NCI-H2107 treated with DMSO at 0.1 percent for 48 hours (cell line): ENCODE results near the gene SFMBT2.

Source experiments
- DNase-seq: peaks from one replicate; lab custom pipeline; 2025; ENCODE audit not compliant: unreplicated experiment; lab: John Stamatoyannopoulos, UW

SFMBT2 gene

DNA sequence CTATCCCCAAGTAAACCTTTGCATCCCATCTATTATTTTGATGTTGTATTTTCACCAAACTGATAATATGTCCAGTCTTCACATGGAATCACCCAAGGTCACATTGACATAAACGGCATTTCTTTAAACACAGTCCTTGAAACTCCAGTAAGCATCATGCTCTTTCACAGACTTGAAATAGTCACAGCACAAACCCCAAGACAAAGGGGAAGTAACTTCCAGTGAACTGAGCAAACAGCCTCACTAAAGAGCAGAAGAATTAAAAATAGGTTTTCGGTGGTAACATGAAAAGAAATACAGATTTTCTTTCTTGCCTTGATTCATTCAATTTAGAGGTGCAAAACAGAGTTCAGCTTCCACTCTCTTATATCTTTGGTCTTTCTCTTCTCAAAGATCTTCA, 253.7 kb downstream of the SFMBT2 start:
- no peak for DNase-seq

DNA sequence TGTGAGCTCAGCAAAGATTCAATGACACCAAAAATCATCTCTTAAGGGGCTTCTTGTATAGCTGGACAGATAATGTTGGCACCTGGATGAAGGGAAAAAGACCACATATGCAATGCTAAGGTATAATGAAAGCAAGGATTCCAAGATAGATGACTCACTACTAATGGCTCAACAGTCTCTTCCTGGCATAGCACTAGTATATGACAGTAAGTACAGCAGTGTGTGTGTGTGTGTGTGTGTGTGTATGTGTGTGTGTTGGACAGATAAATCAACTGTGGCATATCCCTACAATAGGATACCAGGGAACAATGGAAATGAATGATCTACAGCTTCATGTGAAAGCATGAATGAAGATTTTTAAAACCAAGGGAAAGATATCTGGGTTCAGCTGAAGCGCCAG, 257.1 kb downstream of the SFMBT2 start:
- no peak for DNase-seq

- no peak for DNase-seq
Observed at GRCh38 chr10:7152982-7153381, 257.9 kb downstream of the SFMBT2 start.

GRCh38 chr10:7152341-7152740, 258.5 kb downstream of the SFMBT2 start:
- DNase-seq: no peak

DNA sequence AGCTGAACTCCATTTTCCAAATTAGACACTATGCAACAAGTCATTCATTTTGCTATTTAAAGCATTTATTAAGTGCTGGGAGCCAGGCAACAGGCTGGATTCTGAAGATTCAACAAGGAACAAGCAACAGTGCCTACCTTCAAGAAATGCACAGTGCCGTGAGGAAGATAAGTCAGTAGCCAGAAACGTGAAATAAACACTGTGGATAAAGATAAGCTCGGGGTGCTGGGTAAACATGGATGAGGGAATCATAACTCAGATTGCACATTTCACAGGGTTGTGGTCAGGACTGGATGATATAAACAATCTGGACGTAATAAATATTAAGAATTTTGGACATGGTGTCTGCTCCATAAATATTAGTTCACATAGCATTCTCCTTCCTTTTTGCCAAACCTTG, 259.3 kb downstream of the SFMBT2 start:
- no peak for DNase-seq

GRCh38 chr10:7150349-7150748, 260.5 kb downstream of the SFMBT2 start:
- no peak for DNase-seq

DNA sequence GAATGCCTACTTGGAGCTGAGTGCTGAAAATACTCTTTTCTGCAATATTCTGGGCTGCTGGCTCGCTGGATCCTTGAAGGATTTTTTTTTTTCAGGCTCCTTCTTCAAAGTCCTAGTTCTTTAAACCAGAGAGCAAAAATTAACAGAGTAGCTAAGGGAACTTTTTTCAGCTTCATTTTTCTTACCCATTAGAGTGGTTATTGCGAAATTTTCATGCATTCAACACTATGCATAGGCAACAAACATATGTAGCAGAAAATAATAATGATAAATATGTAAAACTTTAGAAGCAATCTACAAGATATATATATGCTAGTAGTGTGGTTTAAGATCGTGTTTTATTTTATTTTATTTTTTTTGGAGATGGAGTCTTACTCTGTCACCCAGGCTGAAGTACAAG, 264.6 kb downstream of the SFMBT2 start:
- DNase-seq: no peak

GRCh38 chr10:7136016-7136415, 274.8 kb downstream of the SFMBT2 start:
- DNase-seq: no peak

- no peak for DNase-seq
Observed at GRCh38 chr10:7135188-7135587, 275.6 kb downstream of the SFMBT2 start.

DNA sequence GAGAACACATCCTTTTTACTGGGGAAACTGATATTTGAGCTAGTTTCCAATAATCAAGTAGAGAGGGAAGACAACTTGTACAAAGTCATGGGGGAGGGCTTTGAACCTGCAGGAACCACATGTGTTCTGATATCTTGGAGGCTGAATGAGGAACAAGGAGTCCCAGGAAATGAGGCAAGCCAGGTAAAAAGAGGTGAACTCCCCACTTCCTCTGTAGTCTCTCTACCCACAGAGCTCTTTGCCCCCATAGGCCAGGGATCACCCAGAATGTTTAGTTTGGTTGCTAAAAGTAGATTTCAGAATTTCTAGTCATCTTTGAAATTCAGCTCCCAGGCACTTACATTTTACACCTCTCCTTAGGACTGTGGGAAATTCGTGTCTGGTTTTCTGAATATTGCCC, 276.4 kb downstream of the SFMBT2 start:
- no peak for DNase-seq

DNA sequence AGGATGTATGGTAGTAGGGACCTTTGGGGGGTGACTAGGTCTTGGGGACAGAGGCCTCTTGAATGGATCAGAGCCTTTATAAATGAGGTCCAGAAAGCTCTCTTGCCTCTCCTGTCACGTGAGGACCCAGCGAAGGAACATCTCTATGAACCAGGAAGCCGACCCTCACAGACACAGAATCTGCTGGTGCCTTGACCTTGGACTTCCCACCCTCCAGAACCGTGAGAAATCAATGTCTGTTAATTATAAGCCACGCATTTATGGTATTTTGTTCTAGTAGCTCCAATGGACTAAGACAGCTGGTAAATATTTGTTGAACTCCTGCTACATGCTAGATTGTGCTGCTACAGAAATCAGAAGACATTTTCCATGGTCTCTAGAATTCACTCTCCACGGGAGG, 276.9 kb downstream of the SFMBT2 start:
- DNase-seq: no peak

DNA sequence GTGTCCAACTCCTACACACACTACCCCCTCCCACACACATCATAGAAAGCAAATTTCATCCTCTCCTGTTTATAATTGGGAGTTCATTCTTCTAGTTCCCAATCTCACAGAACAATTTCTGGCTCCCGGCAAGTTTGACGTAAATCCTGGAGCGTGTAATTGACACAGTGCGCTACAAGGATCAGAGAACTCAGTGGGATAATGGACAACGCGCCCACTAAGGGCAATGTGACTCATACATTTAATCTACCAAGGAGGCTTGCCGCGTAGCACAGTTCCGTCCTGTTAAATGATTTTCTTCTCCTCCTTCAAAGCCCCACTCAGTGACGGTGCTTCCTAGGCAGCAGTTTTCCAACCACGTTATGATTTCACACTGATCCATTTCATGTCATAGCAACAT, 277.6 kb downstream of the SFMBT2 start:
- no peak for DNase-seq

GRCh38 chr10:7130191-7130911, 280.5 kb downstream of the SFMBT2 start:
- DNase-seq: no peak

DNA sequence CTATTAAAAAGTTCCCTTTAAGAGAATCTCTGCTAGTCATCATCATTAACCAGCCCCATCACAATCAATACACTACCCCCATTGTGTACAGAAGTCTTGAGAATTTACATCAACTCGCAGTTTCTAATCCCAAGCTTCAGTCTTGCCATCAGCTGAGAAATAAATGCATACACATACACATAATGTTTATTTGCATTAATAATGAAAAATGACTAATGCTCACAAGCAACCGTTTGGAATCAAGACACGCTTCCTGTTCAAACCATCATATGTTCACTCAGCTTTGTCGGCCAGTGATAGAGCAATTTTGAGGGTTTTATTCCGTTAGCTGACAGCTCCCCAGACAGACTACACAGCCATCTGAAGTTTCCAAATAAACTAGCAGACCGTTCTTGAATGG, 287.1 kb downstream of the SFMBT2 start:
- DNase-seq: no peak

DNA sequence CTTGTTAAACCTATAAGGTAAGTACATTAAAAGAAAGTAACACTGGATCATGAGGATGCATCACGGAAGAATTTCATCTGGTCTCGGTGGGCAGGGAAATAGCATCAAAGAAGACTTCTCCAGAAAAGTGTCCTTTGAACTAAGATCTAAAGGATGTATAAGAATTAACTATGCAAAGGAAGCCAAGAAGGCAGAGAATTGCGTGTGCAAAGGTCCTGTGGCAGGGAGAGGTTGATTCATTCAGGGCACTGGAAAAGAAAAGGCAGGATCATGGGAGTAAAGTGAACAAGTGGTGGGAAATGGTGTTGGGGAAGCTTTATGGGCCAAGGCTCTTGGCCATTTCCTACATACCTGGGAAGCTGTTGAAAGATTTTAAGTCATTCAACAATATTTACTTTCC, 288.3 kb downstream of the SFMBT2 start:
- DNase-seq: no peak

DNA sequence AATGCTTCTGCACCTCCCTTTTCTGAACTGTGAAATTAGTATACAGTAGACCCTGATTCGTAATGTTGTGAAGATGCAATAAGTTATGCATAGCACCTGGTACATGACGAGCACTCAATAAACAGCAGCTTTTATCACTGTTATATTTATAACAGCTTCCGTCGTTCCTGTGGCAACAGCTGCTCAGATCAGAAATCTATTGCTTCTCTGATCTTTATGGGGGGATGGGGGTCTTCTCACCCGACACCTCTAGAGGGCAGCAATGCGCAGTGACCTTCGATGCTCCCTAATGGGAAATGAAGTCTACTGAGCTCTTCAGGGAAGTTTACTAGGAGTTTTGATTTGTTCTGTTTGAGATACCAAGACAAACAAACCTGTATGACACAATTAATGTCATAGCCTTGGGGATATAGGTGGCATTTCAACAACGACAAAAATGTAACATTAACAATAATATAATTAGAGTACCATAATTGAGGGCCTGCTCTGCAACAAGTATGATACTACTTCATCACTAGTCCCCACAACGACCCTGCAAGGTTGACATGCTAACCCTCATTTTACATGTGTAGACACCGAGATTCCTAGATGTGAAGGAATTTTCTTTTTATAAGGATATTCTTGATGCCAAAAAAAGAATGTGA, 289.6 kb downstream of the SFMBT2 start:
- no peak for DNase-seq

GRCh38 chr10:7119325-7120015, 291.4 kb downstream of the SFMBT2 start:
- no peak for DNase-seq

GRCh38 chr10:7117806-7118674, 292.8 kb downstream of the SFMBT2 start:
- DNase-seq: no peak

GRCh38 chr10:7117177-7117799, 293.5 kb downstream of the SFMBT2 start:
- DNase-seq: no peak

DNA sequence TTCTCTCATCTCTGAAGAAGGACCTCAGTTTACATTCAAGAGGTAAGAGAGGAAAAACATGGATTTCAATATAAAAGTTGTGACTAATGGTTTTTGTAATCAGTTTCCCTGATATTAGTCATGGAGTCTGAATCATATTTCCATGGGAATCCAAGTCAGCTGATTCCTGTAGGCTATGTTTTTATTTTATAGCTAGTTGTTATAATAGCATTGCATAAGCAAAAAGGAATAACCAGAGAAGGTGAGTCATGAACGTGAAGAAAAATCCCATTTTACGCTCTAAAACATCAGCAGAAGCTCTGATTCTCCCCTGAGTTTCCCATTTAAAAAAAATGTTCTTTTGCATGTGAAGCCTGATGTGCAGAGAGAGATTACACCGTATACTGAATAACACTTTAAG, 299.3 kb downstream of the SFMBT2 start:
- DNase-seq: no peak

- DNase-seq: no peak
Observed at GRCh38 chr10:7111089-7111488, 299.7 kb downstream of the SFMBT2 start.
